COR-L47 (cell line): Measurements from ENCODE around the gene SLC44A1.

ENCODE experiments used
- DNase-seq: peaks from one replicate; lab custom pipeline; 2025; lab: John Stamatoyannopoulos, UW

The SLC44A1 gene

GRCh38 chr9:105333811-105334210 lies 89.4 kb downstream of the SLC44A1 start:
- no peak for DNase-seq

GRCh38 chr9:105338308-105338707 lies 93.9 kb downstream of the SLC44A1 start:
- DNase-seq = no peak

GRCh38 chr9:105339849-105340248 lies 95.4 kb downstream of the SLC44A1 start:
- no peak for DNase-seq

GRCh38 chr9:105341434-105342146 lies 97.1 kb downstream of the SLC44A1 start:
- DNase-seq = no peak

- DNase-seq = no peak
These were observed 97.7 kb downstream of the SLC44A1 start for GRCh38 chr9:105342147-105342505.

GRCh38 chr9:105344283-105344682 lies 99.8 kb downstream of the SLC44A1 start:
- no peak for DNase-seq

GRCh38 chr9:105345626-105346025 lies 101.2 kb downstream of the SLC44A1 start:
- no peak for DNase-seq

- no peak for DNase-seq
These were observed 101.8 kb downstream of the SLC44A1 start for GRCh38 chr9:105346273-105346672.

GRCh38 chr9:105354448-105354847 lies 110.0 kb downstream of the SLC44A1 start:
- DNase-seq = no peak

GRCh38 chr9:105355781-105356180 lies 111.3 kb downstream of the SLC44A1 start:
- DNase-seq = no peak

GRCh38 chr9:105357937-105358336 lies 113.5 kb downstream of the SLC44A1 start:
- no peak for DNase-seq

GRCh38 chr9:105359892-105360291 lies 115.4 kb downstream of the SLC44A1 start:
- DNase-seq = no peak

- no peak for DNase-seq
These were observed 115.9 kb downstream of the SLC44A1 start for GRCh38 chr9:105360344-105360743.

GRCh38 chr9:105361873-105362272 lies 117.4 kb downstream of the SLC44A1 start:
- DNase-seq = no peak

- DNase-seq = no peak
These were observed 118.0 kb downstream of the SLC44A1 start for GRCh38 chr9:105362470-105362869.

GRCh38 chr9:105363837-105364236 lies 119.4 kb downstream of the SLC44A1 start:
- no peak for DNase-seq

- no peak for DNase-seq
These were observed 125.5 kb downstream of the SLC44A1 start for GRCh38 chr9:105369911-105370310.

- no peak for DNase-seq
These were observed 129.3 kb downstream of the SLC44A1 start for GRCh38 chr9:105373723-105374122.

- DNase-seq = no peak
These were observed 130.9 kb downstream of the SLC44A1 start for GRCh38 chr9:105375323-105375722.

- DNase-seq = no peak
These were observed 132.4 kb downstream of the SLC44A1 start for GRCh38 chr9:105376893-105377292.

GRCh38 chr9:105385381-105385985 lies 141.0 kb downstream of the SLC44A1 start:
- DNase-seq = no peak

GRCh38 chr9:105389796-105390195 lies 145.3 kb downstream of the SLC44A1 start:
- DNase-seq = no peak

- DNase-seq = no peak
These were observed 146.4 kb downstream of the SLC44A1 start for GRCh38 chr9:105390871-105391270.

- DNase-seq = no peak
These were observed 146.8 kb downstream of the SLC44A1 start for GRCh38 chr9:105391288-105391687.
